Adipocyte (in vitro differentiated cells): ENCODE measurements around the gene DGLUCY.

Source experiments
- DNase-seq: peaks from one replicate; pipeline ENCODE4 v3.0.0-alpha.2; 2015; ENCODE audit warnings: low read depth
- H3K27me3 ChIP-seq: replicated peaks from 2 replicates; pipeline ENCODE4 v1.7.0; 2013; ENCODE audit warnings: mild to moderate bottlenecking, low read length, moderate library complexity; ENCODE audit not compliant: control insufficient read depth, insufficient read depth
- H3K36me3 ChIP-seq: 2 replicates; pipeline ENCODE4 v1.7.0; 2013; ENCODE audit warnings: low read length, mild to moderate bottlenecking, moderate library complexity; ENCODE audit not compliant: control insufficient read depth, insufficient read depth, severe bottlenecking
- H3K4me1 ChIP-seq: 2 replicates; pipeline ENCODE4 v1.7.0; 2013; ENCODE audit warnings: mild to moderate bottlenecking, low read length, moderate library complexity; ENCODE audit not compliant: control insufficient read depth, insufficient read depth
- H3K4me3 ChIP-seq: 2 replicates; pipeline ENCODE4 v1.7.0; 2013; ENCODE audit warnings: mild to moderate bottlenecking, low read length, moderate library complexity
- H3K9ac ChIP-seq: 2 replicates; pipeline ENCODE4 v1.7.0; 2013; ENCODE audit warnings: mild to moderate bottlenecking, low read length, moderate library complexity
- H3K9me3 ChIP-seq: 2 replicates; pipeline ENCODE4 v1.7.0; 2013; ENCODE audit warnings: mild to moderate bottlenecking, low read length, moderate library complexity; ENCODE audit not compliant: control insufficient read depth

Gene DGLUCY

GRCh38 chr14:91273273-91273884, 159.5 kb downstream of the DGLUCY start:
- Histone ChIP-seq H3K4me3 (no peak overlapping the region), H3K36me3 (no peaks in the 10 kb centered on the region), H3K27me3 (peaks cover 11% of the 10 kb centered on the region), H3K9ac (no peak overlapping the region), H3K9me3 (no peaks in the 10 kb centered on the region), H3K4me1 (peaks cover 15% of the 10 kb centered on the region)
- DNase-seq = no peak

- peaks cover 15% of the 10 kb centered on the region for H3K4me1 ChIP-seq
- H3K36me3 ChIP-seq = no peaks in the 10 kb centered on the region
- no peaks in the 10 kb centered on the region for H3K9me3 ChIP-seq
- no peak for DNase-seq
- H3K4me3 ChIP-seq = no peak overlapping the region
- peaks cover 11% of the 10 kb centered on the region for H3K27me3 ChIP-seq
- no peak overlapping the region for H3K9ac ChIP-seq
Observed at GRCh38 chr14:91273885-91274273, 160.0 kb downstream of the DGLUCY start.

- H3K4me3 ChIP-seq = no peak overlapping the region
- peaks cover 11% of the 10 kb centered on the region for H3K27me3 ChIP-seq
- DNase-seq = no peak
- H3K4me1 ChIP-seq = peaks cover 7% of the 10 kb centered on the region
- no peak overlapping the region for H3K9ac ChIP-seq
- H3K36me3 ChIP-seq = no peaks in the 10 kb centered on the region
- no peaks in the 10 kb centered on the region for H3K9me3 ChIP-seq
Observed at GRCh38 chr14:91274796-91275195, 160.9 kb downstream of the DGLUCY start.
